NCI-H2227 (cell line): ENCODE results near the gene CFAP100.

Experiments
- DNase-seq: peaks from one replicate; lab custom pipeline; 2025; ENCODE audit not compliant: unreplicated experiment; lab: John Stamatoyannopoulos, UW

The CFAP100 gene

DNA sequence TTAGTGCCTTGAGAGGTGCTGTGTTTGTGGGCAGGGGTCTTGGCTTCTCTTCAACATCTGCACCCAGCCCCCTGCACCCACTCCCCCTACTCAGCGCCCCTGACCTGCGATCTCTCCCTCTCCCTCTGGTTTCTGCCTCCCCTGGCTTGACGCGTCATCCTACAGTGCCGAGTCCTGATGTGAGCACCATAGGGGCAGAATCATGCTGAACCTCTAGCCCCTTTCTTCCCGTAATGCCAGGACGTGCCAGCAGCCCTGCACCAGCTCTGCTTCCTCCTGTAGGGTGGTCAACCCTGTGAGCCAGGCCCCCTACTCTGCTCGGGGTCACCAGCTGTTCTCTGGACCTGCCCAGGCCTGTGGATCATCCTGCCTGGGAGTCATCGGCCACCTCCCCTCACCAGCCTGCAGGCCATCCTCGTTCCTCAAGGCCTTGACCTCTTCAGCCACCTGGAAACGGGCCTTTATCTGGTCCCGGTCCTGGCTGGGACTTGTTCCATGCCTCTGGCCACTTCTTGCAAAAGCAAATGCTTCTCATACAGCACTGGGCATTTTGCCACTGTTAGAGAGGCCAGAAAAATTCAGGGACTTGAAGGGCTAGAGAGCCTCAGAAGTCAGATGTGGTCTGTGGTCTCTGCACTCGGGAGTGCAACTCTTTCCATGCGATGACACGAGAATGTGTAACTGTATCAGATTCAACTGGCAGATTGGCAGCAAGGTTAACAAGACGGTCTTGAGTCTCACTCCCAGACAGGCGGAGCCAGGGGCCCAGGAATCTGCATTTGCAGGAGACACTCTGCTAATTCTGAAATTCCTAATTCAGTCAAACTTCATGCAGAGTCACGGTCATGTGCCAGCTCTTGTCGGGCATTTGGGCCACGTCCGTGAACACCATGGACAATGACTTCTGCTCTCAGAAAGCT, 20.8 kb upstream of the CFAP100 start:
- no peak for DNase-seq

DNA sequence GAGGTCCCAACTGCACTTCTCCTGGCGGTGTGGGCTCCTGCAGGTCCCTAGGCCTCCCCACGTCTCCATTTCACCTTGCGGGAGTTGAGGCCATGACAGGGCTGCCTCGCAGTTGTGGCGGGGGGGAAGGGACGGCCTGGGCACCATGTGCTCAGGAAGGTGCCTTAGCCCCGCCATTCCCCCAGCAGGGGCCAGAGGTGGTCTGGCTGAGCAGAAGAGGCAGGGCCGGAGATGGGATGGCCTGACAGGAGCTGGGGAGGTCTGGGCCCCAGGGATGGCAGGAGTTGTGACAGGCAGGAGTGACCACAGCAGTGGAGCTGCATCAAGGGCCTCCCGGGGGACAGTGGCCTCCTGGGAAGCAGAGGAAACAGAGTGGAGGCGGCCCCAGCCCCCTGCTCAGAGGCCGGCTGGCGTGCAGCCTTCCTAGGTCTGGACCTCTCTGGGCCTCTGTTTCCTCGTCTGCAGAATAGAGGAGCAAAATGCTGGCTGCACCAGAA, 18.8 kb upstream of the CFAP100 start:
- DNase-seq: no peak

DNA sequence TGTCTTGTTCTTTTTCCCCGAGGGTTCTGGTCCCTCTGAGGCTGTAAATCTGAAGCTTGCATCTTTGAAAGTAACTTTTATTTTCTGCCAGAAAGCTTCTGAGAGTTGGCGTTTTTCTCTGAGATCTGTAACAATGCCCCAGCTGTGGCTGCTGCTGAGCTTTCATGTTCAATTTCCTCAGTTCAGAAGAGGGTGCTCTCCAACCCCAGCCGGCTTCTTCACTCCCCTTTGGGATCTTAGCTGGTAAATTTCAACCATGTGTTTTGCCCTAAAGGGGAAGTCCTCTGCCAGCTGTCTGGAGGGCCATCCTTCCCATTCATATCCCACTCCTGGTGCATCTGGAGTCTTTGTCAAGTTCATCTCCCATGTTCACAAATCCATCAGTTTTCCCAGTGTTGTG, 18.3 kb upstream of the CFAP100 start:
- DNase-seq: no peak

- DNase-seq: no peak
These were observed 17.5 kb upstream of the CFAP100 start for GRCh38 chr3:126377211-126377610.

GRCh38 chr3:126378341-126378751, 16.4 kb upstream of the CFAP100 start:
- DNase-seq: no peak

DNA sequence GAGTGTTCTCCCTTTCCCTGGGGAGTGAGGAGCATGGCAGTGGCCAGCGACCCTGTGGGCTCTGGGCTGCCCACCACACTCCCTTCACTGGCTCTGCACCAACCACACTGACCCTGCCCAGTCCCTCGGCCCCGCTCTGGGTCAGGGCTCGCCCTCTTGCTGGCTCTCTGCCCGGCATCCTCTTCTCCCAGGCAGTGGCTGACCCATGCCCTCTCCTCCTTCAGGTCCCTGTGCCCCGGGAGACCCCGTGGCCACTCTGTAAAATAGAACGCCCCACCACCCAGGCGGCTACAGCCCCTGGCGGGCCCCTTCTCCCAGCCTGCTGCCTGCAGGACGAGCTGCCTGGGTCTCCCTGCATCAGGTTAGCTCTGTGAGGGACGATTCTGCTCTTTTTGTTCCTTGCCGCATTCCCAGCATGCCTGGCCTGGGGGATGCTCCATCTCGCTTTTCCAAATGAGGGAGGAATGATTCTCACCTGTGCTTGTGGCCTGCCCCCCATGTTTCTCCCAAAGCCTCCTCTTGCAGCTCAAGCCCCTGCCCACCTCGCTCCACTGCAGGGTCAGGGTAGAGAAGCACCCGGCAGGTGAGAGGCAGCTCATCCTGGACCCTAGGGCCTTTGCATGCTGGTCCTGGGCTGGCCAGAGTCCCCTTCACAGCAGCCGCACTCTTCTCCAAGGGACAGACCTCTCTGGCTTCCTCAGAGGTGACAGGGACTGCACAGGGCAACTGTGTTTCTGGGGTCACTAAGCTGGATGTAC, 14.5 kb upstream of the CFAP100 start:
- no peak for DNase-seq

DNA sequence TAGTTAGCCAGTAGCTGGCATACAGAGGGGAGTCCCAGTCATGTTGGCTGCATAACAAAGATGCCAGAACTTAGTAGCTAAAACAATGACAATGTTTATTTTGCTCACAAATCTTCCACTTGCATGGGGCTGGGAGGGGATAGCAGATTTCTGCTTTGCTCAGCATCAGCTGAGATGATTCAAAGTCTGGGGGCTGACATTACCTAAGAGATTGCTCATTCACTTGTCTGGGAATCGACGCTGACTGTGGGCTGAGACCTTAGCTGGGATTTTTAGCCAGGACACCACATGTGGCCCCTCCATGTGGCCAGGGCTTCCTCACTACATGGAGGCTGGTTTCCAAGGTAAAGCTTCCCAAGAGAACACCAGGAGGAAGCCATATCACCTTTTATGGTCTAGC, 12.7 kb upstream of the CFAP100 start:
- no peak for DNase-seq

DNA sequence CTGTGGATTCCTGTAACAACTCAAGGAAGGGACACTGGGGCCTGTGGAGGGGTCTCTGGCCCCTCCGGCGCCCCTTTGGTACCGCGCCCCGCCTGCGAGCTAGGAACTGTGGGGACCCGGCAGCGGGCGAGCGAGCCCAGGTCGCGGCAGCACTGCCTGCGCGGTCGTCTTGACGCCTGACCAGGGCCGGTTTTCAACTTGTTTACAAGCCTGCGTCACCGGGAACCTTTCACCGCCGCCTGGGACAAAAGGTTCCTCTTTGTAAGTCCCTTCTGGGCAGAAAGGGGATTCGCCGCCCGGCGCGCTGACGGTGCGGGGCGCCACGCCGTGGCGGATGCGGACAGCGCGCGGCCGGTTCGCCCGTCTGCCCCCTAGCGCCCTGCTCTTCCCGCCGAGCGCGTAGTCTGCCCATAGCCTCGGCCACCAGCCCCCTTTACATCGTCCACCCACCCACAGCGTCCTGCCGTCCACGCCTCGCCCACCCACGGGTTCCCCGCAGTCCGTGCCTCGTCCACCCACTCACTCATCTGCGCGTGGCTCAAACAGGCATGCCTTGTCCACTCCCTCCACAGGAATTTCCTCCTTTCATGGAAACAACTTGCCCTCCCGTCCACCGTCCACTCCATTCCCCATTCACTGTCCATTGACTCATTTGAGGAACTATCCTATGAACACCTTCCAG, 5.5 kb upstream of the CFAP100 start:
- DNase-seq: peak; percentile 79

DNA sequence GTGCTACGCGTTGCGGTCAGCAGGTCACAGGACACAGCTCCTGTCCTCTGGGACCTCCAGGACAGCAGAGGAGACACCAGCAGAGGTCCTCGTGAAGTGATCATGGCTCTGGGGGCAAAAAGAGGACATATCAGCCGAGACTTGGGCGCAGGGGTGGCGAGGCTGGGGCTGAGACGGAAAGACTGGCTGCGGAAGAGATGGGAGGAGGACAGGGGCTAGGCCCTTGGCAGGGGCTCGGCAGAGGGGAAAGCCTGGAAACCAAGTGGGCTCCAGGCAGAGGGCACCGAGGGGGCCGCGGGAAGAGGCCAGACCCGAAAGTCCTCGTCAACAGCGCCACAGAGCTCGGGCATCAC, 4.9 kb upstream of the CFAP100 start:
- no peak for DNase-seq

- no peak for DNase-seq
These were observed 4.5 kb upstream of the CFAP100 start for GRCh38 chr3:126390201-126390600.

DNA sequence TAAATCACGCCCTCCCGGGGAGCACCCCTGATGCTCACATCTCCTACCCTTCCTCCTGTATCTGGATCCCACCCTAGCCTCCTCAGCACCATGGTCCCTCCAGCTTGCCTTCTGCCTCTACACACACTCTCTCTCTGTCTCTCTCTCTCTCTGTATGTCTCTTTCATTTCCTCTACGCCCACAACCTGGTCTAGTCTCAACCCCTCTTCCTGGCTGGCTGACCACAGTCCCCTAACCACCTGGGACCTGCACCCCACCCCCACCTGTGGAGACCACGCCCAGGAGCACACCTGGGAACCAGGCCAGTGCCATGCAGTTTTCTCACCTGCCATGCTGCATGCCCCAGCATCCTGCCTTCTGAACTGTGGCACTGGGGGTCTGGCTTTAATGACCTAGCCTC, 4.0 kb upstream of the CFAP100 start:
- DNase-seq: no peak

DNA sequence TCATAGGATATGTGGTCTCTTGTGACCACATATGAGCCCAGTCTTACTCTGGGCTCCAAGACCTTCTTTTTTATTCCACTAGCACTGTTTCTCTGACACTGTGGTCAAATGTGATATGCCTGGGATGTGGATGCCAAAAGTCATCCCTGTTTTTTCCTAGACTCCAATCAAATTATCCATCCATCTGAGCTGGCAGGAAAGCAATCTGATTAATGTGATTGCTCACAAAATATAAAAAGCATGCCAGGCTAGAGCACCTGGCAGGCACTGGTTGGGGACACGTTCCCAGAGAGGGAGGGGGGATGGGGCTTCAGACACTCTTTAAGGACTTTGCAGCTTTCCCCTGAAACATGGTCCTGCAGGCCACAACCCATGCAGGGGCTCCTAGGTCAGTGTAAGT, 3.1 kb upstream of the CFAP100 start:
- no peak for DNase-seq

DNA sequence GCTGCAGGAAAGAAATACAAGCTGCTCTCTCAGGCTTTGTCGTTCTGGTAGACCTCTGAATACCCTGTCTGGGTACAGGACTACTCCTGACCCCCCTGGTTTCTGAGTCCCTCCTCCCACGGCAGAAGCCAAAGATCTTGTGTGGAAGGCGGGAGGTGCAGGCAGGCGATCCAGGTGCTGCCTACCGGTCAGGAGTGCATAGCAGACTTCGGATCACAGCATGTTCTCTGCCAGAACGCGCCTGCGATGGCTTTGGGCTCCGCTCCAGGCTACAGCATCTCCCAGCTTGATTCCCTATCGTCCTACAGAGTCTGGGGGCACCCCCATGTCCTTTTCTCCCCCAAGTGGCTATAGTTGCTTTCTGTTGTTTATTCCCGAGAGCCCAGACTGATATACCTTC, 2.5 kb upstream of the CFAP100 start:
- DNase-seq: no peak

DNA sequence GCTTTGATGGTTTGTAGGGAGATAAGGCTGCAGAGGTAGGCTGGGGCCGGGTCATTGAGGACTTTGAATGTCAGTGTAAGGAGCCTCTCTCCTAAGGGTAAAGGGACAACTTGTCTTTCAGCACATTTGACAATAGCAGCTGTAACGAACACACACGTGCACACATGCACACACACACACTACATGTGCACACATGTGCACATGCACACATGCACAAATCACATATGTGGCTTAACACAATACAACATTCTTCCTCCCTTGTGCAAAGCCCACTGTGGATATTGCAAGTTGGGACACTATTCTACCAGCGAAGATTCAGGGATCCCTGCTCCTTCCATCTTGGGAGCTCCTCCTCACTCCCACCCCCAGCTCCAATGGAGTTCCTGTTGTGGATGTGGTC, 1.1 kb upstream of the CFAP100 start:
- DNase-seq: no peak

DNA sequence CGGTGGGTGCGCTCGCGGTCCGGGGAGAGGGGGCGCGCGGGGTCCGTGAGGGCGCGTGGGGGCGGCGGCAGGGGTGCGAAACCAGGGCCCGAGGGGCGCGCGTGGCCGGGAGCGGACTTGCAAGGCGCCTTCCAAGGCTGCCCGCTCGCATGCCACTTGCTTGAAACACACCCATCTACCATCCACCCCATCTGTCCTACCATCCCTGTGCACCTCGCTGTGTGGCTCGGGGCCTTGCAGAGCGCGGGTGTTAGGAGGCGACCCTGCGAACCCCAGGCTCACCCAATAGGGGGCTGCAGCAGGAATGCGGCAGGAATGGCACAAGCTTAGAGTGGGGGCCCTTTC, 240 bp downstream of the CFAP100 start:
- DNase-seq: no peak

- DNase-seq: no peak
These were observed 1.3 kb downstream of the CFAP100 start for GRCh38 chr3:126395846-126396513.

- no peak for DNase-seq
These were observed 1.8 kb downstream of the CFAP100 start for GRCh38 chr3:126396536-126396935.

DNA sequence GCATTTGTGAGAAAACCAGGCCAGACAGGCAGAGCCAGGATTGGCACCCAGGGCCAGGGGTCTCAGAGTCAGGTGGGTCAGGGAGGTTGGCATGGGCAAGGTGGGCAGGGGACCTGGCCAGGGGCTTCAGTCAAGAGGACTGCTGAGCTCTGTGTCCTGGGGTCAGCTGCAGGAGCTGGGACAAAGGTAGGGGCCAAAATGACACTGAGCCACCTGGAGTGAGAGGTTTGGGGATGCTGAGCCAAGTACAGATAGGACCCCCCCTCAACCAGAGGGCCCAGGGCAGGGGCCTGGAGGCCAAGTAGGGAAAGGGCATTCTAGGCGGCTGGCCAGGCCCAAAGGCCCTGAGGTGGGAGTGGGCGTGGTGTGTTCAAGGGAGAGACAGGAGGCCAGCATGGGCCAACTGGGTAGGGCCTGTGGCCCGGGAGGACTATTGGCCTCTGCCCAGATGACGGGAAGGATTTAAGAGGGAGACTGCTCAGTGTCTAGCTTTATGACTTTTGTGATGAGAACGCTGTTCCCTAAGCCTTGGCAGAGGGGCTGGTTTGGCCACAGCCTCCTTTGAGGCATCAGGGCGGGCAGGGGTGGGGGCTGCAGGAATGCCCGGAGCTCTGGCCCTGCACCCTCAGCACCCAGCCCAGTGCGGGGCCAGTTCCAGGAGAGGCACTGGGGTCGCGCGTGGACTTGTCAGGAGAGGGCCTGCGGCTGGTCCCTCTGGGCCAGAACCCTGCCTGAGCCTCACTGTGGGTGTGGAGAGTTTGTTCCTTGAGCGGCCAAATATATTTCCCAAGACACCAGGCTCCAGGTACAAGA, 3.1 kb downstream of the CFAP100 start:
- DNase-seq: no peak

DNA sequence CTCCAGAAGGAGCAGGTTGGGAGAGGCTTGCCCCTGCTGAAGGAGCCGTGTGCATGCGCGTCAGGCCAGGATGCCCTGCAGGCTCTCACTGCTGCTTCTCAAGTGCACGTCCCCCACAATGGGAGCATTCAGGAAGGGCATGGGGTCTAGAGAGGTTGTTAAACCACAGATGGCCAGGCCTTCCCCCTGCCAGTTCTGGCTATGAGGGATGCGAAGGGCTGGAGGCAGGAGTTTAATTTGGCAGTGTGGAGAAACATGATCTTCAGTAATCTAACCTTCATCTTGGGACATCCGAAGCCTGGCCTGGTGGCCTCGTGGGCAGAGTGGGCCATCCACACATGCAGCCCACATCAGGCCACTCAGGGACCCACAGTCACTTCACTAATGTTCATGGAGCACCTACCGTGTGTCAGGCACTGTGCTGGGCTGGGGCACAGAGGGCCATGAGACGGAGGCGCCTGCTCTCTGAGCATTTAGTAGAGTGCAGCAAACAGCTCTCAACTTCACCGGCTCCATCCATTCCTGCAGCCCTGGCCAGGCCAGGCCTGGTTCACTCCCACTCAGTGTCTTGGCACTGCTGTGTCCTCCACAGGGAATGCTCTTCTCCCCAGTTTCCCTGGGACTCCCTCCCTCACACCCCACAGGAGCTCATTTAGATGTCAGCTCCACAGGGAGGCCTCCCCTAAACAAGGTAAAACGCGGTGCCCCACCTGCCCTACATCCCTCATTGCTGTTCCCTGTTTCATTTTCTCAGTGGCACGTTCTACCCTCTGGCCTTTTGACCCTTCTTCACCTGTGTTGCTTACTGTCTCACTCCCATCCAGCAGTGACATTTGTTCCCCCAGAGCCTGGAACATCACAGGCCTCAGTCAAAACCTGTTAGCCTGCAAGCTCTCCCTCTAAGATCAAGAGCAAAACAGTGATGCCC, 4.0 kb downstream of the CFAP100 start:
- DNase-seq: no peak
